Measurements from ENCODE around the gene HTR5A.

DNA sequence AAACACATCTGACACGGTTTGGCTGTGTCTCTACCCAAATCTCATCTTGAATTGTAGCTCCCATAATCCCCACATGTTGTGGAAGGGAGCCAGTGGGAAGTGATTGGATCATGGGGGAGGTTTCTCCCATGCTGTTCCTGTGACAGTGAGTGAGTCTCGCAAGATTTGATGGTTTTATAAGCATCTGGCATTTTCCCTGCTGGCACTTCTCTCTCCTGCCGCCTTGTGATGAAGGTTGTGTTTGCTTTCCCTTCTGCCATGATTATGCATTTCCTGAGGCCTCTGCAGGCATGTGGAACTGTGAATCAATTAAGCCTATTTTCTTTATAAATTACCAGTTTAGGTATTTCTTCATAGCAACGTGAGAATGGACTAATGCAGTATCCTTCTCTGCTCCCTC lies 5.9 kb upstream of the HTR5A start:
- no peak for TF ChIP-seq EP300 (IDR thresholded peaks at IDR 0.05; ENCODE audit: borderline replicate concordance in 1 of 2, control insufficient read depth in 1 of 2, low read depth in 2 of 2, low read length in 2 of 2)
- no peak for TF ChIP-seq MYC (IDR thresholded peaks at IDR 0.05; ENCODE audit: insufficient read depth, insufficient read length, insufficient replicate concordance, low read length, severe bottlenecking)
- TF ChIP-seq, protein P1, sequence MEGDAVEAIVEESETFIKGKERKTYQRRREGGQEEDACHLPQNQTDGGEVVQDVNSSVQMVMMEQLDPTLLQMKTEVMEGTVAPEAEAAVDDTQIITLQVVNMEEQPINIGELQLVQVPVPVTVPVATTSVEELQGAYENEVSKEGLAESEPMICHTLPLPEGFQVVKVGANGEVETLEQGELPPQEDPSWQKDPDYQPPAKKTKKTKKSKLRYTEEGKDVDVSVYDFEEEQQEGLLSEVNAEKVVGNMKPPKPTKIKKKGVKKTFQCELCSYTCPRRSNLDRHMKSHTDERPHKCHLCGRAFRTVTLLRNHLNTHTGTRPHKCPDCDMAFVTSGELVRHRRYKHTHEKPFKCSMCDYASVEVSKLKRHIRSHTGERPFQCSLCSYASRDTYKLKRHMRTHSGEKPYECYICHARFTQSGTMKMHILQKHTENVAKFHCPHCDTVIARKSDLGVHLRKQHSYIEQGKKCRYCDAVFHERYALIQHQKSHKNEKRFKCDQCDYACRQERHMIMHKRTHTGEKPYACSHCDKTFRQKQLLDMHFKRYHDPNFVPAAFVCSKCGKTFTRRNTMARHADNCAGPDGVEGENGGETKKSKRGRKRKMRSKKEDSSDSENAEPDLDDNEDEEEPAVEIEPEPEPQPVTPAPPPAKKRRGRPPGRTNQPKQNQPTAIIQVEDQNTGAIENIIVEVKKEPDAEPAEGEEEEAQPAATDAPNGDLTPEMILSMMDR (IDR thresholded peaks at IDR 0.05 in 2 of 3, conservative IDR thresholded peaks at IDR 0.05 in 1 of 3; ENCODE audit: control insufficient read depth in 2 of 3, extremely low read depth in 1 of 3, insufficient read depth in 1 of 3, low read depth in 3 of 3, low read length in 3 of 3) = no peak
- TF ChIP-seq, protein P2, sequence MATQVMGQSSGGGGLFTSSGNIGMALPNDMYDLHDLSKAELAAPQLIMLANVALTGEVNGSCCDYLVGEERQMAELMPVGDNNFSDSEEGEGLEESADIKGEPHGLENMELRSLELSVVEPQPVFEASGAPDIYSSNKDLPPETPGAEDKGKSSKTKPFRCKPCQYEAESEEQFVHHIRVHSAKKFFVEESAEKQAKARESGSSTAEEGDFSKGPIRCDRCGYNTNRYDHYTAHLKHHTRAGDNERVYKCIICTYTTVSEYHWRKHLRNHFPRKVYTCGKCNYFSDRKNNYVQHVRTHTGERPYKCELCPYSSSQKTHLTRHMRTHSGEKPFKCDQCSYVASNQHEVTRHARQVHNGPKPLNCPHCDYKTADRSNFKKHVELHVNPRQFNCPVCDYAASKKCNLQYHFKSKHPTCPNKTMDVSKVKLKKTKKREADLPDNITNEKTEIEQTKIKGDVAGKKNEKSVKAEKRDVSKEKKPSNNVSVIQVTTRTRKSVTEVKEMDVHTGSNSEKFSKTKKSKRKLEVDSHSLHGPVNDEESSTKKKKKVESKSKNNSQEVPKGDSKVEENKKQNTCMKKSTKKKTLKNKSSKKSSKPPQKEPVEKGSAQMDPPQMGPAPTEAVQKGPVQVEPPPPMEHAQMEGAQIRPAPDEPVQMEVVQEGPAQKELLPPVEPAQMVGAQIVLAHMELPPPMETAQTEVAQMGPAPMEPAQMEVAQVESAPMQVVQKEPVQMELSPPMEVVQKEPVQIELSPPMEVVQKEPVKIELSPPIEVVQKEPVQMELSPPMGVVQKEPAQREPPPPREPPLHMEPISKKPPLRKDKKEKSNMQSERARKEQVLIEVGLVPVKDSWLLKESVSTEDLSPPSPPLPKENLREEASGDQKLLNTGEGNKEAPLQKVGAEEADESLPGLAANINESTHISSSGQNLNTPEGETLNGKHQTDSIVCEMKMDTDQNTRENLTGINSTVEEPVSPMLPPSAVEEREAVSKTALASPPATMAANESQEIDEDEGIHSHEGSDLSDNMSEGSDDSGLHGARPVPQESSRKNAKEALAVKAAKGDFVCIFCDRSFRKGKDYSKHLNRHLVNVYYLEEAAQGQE (IDR thresholded peaks at IDR 0.05; ENCODE audit: low read depth, low read length) = no peak
- TF ChIP-seq, protein P3, sequence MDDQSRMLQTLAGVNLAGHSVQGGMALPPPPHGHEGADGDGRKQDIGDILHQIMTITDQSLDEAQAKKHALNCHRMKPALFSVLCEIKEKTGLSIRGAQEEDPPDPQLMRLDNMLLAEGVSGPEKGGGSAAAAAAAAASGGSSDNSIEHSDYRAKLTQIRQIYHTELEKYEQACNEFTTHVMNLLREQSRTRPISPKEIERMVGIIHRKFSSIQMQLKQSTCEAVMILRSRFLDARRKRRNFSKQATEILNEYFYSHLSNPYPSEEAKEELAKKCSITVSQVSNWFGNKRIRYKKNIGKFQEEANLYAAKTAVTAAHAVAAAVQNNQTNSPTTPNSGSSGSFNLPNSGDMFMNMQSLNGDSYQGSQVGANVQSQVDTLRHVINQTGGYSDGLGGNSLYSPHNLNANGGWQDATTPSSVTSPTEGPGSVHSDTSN (IDR thresholded peaks at IDR 0.05; ENCODE audit: insufficient replicate concordance, low read depth, low read length) = no peak
- TF ChIP-seq SP1 (IDR thresholded peaks at IDR 0.05; ENCODE audit: low read depth, low read length) = no peak

All from GM12878 (cell line).